ENCODE results near the gene SLC6A12. TPM values are rescaled to one million over a fixed set of nuclear protein-coding genes. Genes with fewer than 3 reads are reported as not detected.

The SLC6A12 gene
- 0.39 to 0.79 TPM (median 0.76 TPM) in 3 replicates for total RNA-seq (2021)
- Bru-seq, nascent RNA: percentile 12 among the genes with signal in this experiment
- long read RNA-seq, experiment 1, partial matches to known transcripts: 0 of 2 reads
- long read RNA-seq, experiment 1, other reads (novel, unspliced or antisense): 2 of 2 reads
- long read RNA-seq, experiment 2, partial matches to known transcripts: 0 of 2 reads
- long read RNA-seq, experiment 2, other reads (novel, unspliced or antisense): 2 of 2 reads
- long read RNA-seq, experiment 3: 0 reads

DNA sequence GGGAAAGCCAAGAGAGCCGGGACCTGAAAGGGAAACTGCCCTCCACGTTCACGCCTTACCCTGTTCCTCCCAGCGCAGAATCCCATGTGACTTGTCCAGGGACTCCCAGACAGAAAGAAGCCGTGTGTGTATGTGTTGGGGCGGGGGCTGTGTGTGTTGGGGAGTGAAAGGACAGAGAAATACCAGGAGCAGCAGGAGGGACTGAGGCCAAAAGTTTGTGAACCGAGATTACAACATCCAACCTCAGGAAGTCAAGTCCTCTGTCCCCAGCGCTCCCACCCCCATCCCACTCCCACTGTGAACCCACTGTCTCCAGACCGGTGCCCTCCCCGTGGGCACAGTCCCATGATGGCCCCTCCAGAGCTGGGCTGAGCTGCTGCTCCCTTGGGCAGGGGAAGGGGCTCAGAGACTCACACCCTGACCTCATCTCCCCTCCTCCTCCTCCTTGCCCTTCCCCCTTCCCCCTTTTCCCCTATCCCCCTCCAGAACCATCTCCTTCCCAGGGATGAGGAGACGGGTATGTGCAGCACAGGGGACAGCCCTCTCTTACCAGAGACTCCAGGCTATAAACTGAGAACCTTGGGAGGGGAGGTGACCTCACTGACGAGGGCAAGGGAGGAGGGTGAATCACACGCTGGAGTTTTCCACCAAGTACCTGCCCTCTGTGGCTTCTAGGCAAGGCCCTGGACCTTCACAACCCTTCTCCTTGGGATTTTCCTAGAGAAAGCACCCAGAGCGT is at the start of gene SLC6A12:
Gene SLC6A12 (minus strand): TSS at position 155 of the 739 bp plus-strand sequence. CDS start 4,171 bp downstream, outside the sequence.
- ChIA-PET POLR2A (no interaction called here), CTCF (interaction anchor here (1.8 to 2.7 kb wide), 2 partner anchors 15 to 25 kb away, joined by 8 to 9 read pairs; no protein-coding TSS in a partner anchor)
- no peak within 1 kb of the TSS for H3K4me3 Mint-ChIP-seq
- no peaks in the 10 kb centered on the region for H3K36me3 Mint-ChIP-seq
- peak; percentile 60 for ATAC-seq
- no peak within 1 kb of the TSS for H3K27ac Mint-ChIP-seq
- no peak for DNase-seq (ENCODE audit: low spot score)
- H3K9me3 Mint-ChIP-seq: no peaks in the 10 kb centered on the region
- peaks cover 45% of the 10 kb centered on the region for H3K27me3 Mint-ChIP-seq (ENCODE audit: low read depth)
- peaks cover 27% of the 10 kb centered on the region for H3K4me1 Mint-ChIP-seq
- TF ChIP-seq ZNF671 (CRISPR knock-in tag; IDR thresholded peaks at IDR 0.05) (no peak), PRRX2 (CRISPR knock-in tag; IDR thresholded peaks at IDR 0.05) (no peak), FOXP1 (CRISPR knock-in tag; IDR thresholded peaks at IDR 0.05; ENCODE audit: borderline replicate concordance) (no peak), E2F5 (CRISPR knock-in tag; IDR thresholded peaks at IDR 0.05) (no peak), ZNF121 (CRISPR knock-in tag; IDR thresholded peaks at IDR 0.05) (no peak), JUN (CRISPR knock-in tag; IDR thresholded peaks at IDR 0.05) (no peak), SP1 (CRISPR knock-in tag; conservative IDR thresholded peaks at IDR 0.05) (no peak), RELA (CRISPR knock-in tag; IDR thresholded peaks at IDR 0.05; ENCODE audit: borderline replicate concordance) (no peak), MXD4 (CRISPR knock-in tag; IDR thresholded peaks at IDR 0.05; ENCODE audit: borderline replicate concordance) (no peak), ZBTB21 (CRISPR knock-in tag; IDR thresholded peaks at IDR 0.05; ENCODE audit: borderline replicate concordance) (no peak), CREM (CRISPR knock-in tag; IDR thresholded peaks at IDR 0.05) (no peak), ZNF423 (CRISPR knock-in tag; IDR thresholded peaks at IDR 0.05) (no peak), CDX4 (CRISPR knock-in tag; IDR thresholded peaks at IDR 0.05; ENCODE audit: borderline replicate concordance) (no peak), ZNF317 (CRISPR knock-in tag; IDR thresholded peaks at IDR 0.05; ENCODE audit: borderline replicate concordance, low read depth) (no peak)
- TF ChIP-seq, protein P1, sequence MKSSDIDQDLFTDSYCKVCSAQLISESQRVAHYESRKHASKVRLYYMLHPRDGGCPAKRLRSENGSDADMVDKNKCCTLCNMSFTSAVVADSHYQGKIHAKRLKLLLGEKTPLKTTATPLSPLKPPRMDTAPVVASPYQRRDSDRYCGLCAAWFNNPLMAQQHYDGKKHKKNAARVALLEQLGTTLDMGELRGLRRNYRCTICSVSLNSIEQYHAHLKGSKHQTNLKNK (CRISPR knock-in tag; IDR thresholded peaks at IDR 0.05): no peak
- TF ChIP-seq, protein P2, sequence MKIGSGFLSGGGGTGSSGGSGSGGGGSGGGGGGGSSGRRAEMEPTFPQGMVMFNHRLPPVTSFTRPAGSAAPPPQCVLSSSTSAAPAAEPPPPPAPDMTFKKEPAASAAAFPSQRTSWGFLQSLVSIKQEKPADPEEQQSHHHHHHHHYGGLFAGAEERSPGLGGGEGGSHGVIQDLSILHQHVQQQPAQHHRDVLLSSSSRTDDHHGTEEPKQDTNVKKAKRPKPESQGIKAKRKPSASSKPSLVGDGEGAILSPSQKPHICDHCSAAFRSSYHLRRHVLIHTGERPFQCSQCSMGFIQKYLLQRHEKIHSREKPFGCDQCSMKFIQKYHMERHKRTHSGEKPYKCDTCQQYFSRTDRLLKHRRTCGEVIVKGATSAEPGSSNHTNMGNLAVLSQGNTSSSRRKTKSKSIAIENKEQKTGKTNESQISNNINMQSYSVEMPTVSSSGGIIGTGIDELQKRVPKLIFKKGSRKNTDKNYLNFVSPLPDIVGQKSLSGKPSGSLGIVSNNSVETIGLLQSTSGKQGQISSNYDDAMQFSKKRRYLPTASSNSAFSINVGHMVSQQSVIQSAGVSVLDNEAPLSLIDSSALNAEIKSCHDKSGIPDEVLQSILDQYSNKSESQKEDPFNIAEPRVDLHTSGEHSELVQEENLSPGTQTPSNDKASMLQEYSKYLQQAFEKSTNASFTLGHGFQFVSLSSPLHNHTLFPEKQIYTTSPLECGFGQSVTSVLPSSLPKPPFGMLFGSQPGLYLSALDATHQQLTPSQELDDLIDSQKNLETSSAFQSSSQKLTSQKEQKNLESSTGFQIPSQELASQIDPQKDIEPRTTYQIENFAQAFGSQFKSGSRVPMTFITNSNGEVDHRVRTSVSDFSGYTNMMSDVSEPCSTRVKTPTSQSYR (CRISPR knock-in tag; IDR thresholded peaks at IDR 0.05): no peak
- TF ChIP-seq, protein P3, sequence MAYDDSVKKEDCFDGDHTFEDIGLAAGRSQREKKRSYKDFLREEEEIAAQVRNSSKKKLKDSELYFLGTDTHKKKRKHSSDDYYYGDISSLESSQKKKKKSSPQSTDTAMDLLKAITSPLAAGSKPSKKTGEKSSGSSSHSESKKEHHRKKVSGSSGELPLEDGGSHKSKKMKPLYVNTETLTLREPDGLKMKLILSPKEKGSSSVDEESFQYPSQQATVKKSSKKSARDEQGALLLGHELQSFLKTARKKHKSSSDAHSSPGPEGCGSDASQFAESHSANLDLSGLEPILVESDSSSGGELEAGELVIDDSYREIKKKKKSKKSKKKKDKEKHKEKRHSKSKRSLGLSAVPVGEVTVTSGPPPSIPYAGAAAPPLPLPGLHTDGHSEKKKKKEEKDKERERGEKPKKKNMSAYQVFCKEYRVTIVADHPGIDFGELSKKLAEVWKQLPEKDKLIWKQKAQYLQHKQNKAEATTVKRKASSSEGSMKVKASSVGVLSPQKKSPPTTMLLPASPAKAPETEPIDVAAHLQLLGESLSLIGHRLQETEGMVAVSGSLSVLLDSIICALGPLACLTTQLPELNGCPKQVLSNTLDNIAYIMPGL (CRISPR knock-in tag; IDR thresholded peaks at IDR 0.05): no peak
- TF ChIP-seq, protein P4, sequence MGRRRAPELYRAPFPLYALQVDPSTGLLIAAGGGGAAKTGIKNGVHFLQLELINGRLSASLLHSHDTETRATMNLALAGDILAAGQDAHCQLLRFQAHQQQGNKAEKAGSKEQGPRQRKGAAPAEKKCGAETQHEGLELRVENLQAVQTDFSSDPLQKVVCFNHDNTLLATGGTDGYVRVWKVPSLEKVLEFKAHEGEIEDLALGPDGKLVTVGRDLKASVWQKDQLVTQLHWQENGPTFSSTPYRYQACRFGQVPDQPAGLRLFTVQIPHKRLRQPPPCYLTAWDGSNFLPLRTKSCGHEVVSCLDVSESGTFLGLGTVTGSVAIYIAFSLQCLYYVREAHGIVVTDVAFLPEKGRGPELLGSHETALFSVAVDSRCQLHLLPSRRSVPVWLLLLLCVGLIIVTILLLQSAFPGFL (CRISPR knock-in tag; IDR thresholded peaks at IDR 0.05; ENCODE audit: borderline replicate concordance): no peak
- TF ChIP-seq, protein P5, sequence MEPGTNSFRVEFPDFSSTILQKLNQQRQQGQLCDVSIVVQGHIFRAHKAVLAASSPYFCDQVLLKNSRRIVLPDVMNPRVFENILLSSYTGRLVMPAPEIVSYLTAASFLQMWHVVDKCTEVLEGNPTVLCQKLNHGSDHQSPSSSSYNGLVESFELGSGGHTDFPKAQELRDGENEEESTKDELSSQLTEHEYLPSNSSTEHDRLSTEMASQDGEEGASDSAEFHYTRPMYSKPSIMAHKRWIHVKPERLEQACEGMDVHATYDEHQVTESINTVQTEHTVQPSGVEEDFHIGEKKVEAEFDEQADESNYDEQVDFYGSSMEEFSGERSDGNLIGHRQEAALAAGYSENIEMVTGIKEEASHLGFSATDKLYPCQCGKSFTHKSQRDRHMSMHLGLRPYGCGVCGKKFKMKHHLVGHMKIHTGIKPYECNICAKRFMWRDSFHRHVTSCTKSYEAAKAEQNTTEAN (CRISPR knock-in tag; IDR thresholded peaks at IDR 0.05): no peak
- TF ChIP-seq, protein P6, sequence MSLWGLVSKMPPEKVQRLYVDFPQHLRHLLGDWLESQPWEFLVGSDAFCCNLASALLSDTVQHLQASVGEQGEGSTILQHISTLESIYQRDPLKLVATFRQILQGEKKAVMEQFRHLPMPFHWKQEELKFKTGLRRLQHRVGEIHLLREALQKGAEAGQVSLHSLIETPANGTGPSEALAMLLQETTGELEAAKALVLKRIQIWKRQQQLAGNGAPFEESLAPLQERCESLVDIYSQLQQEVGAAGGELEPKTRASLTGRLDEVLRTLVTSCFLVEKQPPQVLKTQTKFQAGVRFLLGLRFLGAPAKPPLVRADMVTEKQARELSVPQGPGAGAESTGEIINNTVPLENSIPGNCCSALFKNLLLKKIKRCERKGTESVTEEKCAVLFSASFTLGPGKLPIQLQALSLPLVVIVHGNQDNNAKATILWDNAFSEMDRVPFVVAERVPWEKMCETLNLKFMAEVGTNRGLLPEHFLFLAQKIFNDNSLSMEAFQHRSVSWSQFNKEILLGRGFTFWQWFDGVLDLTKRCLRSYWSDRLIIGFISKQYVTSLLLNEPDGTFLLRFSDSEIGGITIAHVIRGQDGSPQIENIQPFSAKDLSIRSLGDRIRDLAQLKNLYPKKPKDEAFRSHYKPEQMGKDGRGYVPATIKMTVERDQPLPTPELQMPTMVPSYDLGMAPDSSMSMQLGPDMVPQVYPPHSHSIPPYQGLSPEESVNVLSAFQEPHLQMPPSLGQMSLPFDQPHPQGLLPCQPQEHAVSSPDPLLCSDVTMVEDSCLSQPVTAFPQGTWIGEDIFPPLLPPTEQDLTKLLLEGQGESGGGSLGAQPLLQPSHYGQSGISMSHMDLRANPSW (CRISPR knock-in tag; conservative IDR thresholded peaks at IDR 0.05; ENCODE audit: low read depth): no peak
